Coronary artery (tissue), 2 donors: ENCODE measurements around the gene ZKSCAN7.

Experiments
- DNase-seq: peaks from one replicate; pipeline ENCODE4 v3.0.0-alpha.2; 2017; ENCODE audit warnings: low spot score
- H3K27ac ChIP-seq, 2 donors: fragments of 200-600 bp; sonication (generic); one replicate each; pipeline ENCODE4 v1.5.1; 2016 to 2019
- H3K4me3 ChIP-seq: fragments of 200-600 bp; sonication (generic); 2 replicates; pipeline ENCODE4 v1.5.1; 2016; ENCODE audit warnings: mild to moderate bottlenecking, moderate library complexity
- CTCF ChIP-seq: fragments of 200-600 bp; sonication (generic); IDR thresholded peaks from one replicate; pipeline ENCODE4 v1.5.1; 2019; ENCODE audit warnings: antibody characterized with exemption

The ZKSCAN7 gene

DNA sequence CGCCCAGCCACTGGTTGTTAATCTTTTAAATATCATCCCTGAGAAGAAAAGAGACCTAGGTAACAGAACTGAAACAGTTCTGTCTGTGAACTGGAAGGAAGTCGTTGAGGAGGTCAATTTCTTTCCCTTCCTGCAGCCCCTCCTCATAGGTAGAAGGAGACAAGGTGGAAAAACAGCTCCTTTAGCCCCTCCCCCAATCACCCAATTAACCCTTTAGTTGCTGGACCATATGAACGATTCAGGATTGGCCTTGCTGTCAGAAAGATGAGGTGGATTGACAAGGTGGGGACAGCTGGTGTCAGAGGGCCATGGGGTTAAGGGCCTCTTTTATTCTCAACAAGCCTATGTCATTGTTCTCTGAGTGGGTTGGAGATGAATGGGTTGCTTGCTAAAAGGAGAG lies 41.5 kb upstream of the ZKSCAN7 start:
- DNase-seq: no peak
- no peak for TF ChIP-seq CTCF
- no peak overlapping the region for H3K27ac ChIP-seq
- no peak overlapping the region for H3K4me3 ChIP-seq

- Histone ChIP-seq H3K27ac (no peak overlapping the region), H3K4me3 (no peak overlapping the region)
- no peak for DNase-seq
- TF ChIP-seq CTCF: no peak
These were observed 38.8 kb upstream of the ZKSCAN7 start for GRCh38 chr3:44516230-44516629.

DNA sequence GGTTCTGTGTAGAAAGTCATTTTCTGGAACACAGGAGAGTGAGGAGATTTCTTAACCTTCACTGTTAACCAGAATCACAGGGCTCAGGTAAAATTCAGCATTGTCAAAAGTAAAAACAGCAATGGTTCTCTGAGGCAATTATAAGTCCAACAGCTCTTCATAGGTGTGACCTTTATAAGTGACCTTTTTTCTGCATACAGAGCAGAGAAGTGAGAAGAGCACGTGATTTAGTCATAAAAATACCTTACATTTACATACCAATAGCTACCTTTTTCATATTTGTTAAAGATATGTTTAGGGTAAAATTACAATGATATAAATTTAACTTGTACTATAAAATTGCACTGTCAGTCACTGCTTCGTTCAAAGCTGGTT lies 36.2 kb upstream of the ZKSCAN7 start:
- Histone ChIP-seq H3K4me3 (no peak overlapping the region), H3K27ac (no peak overlapping the region)
- DNase-seq: no peak
- no peak for TF ChIP-seq CTCF

- H3K27ac ChIP-seq: no peak overlapping the region
- H3K4me3 ChIP-seq: no peak overlapping the region
- DNase-seq: no peak
- no peak for TF ChIP-seq CTCF
These were observed 33.3 kb upstream of the ZKSCAN7 start for GRCh38 chr3:44521721-44522120.

GRCh38 chr3:44522494-44522933 lies 32.5 kb upstream of the ZKSCAN7 start:
- no peak overlapping the region for H3K27ac ChIP-seq
- no peak overlapping the region for H3K4me3 ChIP-seq
- no peak for DNase-seq
- TF ChIP-seq CTCF: no peak

DNA sequence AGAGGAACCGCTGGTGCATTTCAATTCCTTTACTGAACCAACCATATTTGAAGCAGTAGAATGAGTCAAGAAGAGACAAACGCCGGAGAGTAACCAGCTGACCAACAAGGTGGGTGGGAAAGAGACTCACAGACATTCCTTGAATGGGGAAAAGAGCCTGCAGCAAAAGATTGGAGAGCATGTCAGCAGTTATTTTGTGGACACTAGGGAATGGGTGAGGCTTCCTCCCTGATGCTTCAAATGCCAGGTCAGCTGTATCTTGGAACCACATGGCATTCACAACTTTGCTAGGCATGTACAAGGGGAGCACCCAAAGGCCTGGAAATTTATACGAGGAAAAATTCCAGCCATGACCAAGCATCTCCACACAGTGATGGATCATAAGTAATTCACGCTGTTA lies 29.9 kb upstream of the ZKSCAN7 start:
- no peak overlapping the region for H3K27ac ChIP-seq
- no peak overlapping the region for H3K4me3 ChIP-seq
- no peak for TF ChIP-seq CTCF
- DNase-seq: no peak

- no peak for TF ChIP-seq CTCF
- Histone ChIP-seq H3K4me3 (no peak overlapping the region), H3K27ac (no peak overlapping the region)
- no peak for DNase-seq
These were observed 25.1 kb upstream of the ZKSCAN7 start for GRCh38 chr3:44529927-44530326.
